Measurements from ENCODE around the gene RASA3. TPM values are rescaled to one million over a fixed set of nuclear protein-coding genes. Genes with fewer than 3 reads are reported as not detected.
A peak's percentile ranks its signal among the peaks of the same experiment; 100 is the strongest.

The RASA3 gene
- total RNA-seq, 3 donors from 2014 or later (not counting 1 experiment from before 2014, with no cell fraction given): 252 to 277 (median 274) TPM

DNA sequence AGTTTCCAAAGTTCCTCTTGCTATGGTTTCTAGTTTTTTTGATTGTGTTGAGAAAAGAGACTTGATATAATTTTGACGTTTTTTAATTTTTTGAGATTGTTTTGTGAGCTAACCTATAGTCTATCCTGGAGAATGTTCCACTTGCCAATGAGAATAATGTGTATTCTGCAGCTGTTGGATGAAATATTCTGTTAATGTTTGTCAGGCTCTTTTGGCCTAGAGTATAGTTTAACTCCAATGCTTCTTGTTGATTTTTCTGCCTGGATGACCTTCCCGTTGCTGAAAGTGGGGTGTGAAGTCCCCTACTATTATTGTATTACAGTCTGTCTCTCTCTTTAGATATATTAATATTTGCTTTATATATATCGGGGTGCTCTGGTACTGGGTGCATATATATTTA is 40.0 kb downstream of the RASA3 start:
- Mint-ChIP-seq H3K9me3 (peaks cover 7 to 14% of the 10 kb centered on the region in 2 donors), H3K4me3 (no peak overlapping the region), H3K27ac (peak overlapping the region; percentile 81 to 87), H3K27me3 (ENCODE audit: low read depth in 2 of 2) (no peaks in the 10 kb centered on the region), H3K36me3 (peaks cover 24% of the 10 kb centered on the region), H3K4me1 (peaks cover 80 to 95% of the 10 kb centered on the region in 2 donors)
- intact Hi-C loops (cut with micrococcal nuclease): no loop called here
- ATAC-seq (no peak), DNase-seq (no peak)
- Histone ChIP-seq H3K36me3 (ENCODE audit: control insufficient read depth, insufficient read depth, low read length) (peaks cover 6% of the 10 kb centered on the region), H3K4me1 (ENCODE audit: control insufficient read depth, insufficient read depth, low read length) (peaks cover 45% of the 10 kb centered on the region), H3K27ac (ENCODE audit: low read length) (no peak overlapping the region), H3K27me3 (ENCODE audit: control insufficient read depth, insufficient read depth, low read length) (no peaks in the 10 kb centered on the region), H3K4me3 (ENCODE audit: low read length) (no peak overlapping the region), H3K9me3 (ENCODE audit: control insufficient read depth, insufficient read depth, low read length) (peaks cover 3% of the 10 kb centered on the region)
- TF ChIP-seq, protein P1, sequence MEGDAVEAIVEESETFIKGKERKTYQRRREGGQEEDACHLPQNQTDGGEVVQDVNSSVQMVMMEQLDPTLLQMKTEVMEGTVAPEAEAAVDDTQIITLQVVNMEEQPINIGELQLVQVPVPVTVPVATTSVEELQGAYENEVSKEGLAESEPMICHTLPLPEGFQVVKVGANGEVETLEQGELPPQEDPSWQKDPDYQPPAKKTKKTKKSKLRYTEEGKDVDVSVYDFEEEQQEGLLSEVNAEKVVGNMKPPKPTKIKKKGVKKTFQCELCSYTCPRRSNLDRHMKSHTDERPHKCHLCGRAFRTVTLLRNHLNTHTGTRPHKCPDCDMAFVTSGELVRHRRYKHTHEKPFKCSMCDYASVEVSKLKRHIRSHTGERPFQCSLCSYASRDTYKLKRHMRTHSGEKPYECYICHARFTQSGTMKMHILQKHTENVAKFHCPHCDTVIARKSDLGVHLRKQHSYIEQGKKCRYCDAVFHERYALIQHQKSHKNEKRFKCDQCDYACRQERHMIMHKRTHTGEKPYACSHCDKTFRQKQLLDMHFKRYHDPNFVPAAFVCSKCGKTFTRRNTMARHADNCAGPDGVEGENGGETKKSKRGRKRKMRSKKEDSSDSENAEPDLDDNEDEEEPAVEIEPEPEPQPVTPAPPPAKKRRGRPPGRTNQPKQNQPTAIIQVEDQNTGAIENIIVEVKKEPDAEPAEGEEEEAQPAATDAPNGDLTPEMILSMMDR (IDR thresholded peaks at IDR 0.05): no peak
- 92% methylated on average over 1 of the region's 3 CpGs for WGBS (ENCODE audit: insufficient coverage)

DNA sequence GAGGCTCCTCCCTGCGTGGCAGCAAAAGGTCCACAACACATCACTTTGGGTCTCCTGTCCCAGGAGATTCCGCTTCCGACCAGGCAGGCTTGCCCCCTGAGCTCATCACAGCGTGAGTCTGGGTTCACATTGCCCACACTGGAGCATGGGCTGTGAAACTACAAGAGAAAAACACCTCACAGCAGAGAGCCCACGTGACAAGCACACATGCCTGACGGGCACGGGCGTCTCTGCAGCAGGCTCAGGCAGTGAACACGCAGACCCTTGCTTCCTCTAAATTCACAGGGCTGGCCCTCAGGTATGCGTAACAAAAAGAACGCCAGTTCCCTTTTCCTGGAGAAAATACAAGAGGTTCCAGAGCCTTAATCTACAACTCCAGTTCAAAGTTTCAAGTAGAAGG is 41.9 kb downstream of the RASA3 start:
- WGBS (ENCODE audit: insufficient coverage): 57% methylated on average over 11 of the region's 11 CpGs
- H3K27ac Mint-ChIP-seq: peak overlapping the region; percentile 81 to 87
- ATAC-seq: peak; percentile 84 to 86 (median 86)
- H3K36me3 Mint-ChIP-seq: peaks cover 24% of the 10 kb centered on the region
- H3K9me3 Mint-ChIP-seq: peaks cover 7 to 14% of the 10 kb centered on the region in 2 donors
- H3K4me1 Mint-ChIP-seq: peaks cover 65 to 79% of the 10 kb centered on the region in 2 donors
- peak overlapping the region; percentile 65 for H3K4me3 Mint-ChIP-seq
- DNase-seq: no peak
- Histone ChIP-seq H3K36me3 (ENCODE audit: control insufficient read depth, insufficient read depth, low read length) (peaks cover 7% of the 10 kb centered on the region), H3K4me3 (ENCODE audit: low read length) (no peak overlapping the region), H3K27ac (ENCODE audit: low read length) (peak overlapping the region; percentile 20), H3K9me3 (ENCODE audit: control insufficient read depth, insufficient read depth, low read length) (peaks cover 3% of the 10 kb centered on the region), H3K27me3 (ENCODE audit: control insufficient read depth, insufficient read depth, low read length) (no peaks in the 10 kb centered on the region), H3K4me1 (ENCODE audit: control insufficient read depth, insufficient read depth, low read length) (peaks cover 26% of the 10 kb centered on the region)
- intact Hi-C loops (cut with micrococcal nuclease): no loop called here
- TF ChIP-seq, protein P1 (IDR thresholded peaks at IDR 0.05): no peak
- H3K27me3 Mint-ChIP-seq (ENCODE audit: low read depth in 2 of 2): no peaks in the 10 kb centered on the region

DNA sequence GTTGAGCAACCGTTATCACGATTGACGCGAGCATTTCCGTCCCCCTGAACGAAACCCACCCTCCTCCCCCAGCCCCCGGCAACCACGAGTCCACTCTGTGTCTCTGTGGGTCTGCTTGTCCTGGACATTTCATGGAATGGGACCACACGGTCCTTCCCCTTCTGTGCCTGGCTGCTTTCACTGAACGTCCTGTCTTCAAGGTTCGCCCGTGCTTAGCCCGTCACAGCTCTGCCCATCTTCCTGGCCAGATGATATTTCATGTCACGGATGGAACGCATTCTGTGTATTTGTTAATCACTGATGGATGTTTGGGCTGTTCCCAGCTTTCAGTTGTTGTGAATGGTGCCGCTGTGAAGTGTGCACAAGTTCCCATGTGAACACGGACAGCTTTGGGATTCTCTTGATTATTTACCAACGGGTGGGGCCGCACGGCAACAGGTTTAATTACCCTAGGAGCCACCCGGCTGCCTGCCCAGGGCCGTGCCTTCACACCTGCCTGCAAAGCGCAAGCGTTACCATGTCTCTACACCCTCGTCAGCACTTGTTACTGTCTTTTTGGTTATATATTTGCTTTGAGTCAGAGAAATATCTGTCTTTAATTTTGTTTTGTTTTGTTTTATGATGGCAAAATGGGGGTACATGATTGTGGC is 42.5 kb downstream of the RASA3 start:
- intact Hi-C loops (cut with micrococcal nuclease): no loop called here
- TF ChIP-seq, protein P1 (IDR thresholded peaks at IDR 0.05): no peak
- ATAC-seq (no peak), DNase-seq (no peak)
- H3K27ac ChIP-seq (ENCODE audit: low read length): no peak overlapping the region
- peaks cover 24% of the 10 kb centered on the region for H3K36me3 Mint-ChIP-seq
- H3K4me1 ChIP-seq (ENCODE audit: control insufficient read depth, insufficient read depth, low read length): peaks cover 22% of the 10 kb centered on the region
- peaks cover 7% of the 10 kb centered on the region for H3K36me3 ChIP-seq (ENCODE audit: control insufficient read depth, insufficient read depth, low read length)
- H3K27me3 ChIP-seq (ENCODE audit: control insufficient read depth, insufficient read depth, low read length): no peaks in the 10 kb centered on the region
- peaks cover 59 to 73% of the 10 kb centered on the region in 2 donors for H3K4me1 Mint-ChIP-seq
- no peaks in the 10 kb centered on the region for H3K27me3 Mint-ChIP-seq (ENCODE audit: low read depth in 2 of 2)
- H3K9me3 Mint-ChIP-seq: peaks cover 7 to 14% of the 10 kb centered on the region in 2 donors
- WGBS (ENCODE audit: insufficient coverage): 95% methylated on average over 25 of the region's 25 CpGs
- H3K4me3 ChIP-seq (ENCODE audit: low read length): no peak overlapping the region
- peak overlapping the region; percentile 65 for H3K4me3 Mint-ChIP-seq
- peaks cover 3% of the 10 kb centered on the region for H3K9me3 ChIP-seq (ENCODE audit: control insufficient read depth, insufficient read depth, low read length)
- H3K27ac Mint-ChIP-seq: peak overlapping the region; percentile 81 to 87

DNA sequence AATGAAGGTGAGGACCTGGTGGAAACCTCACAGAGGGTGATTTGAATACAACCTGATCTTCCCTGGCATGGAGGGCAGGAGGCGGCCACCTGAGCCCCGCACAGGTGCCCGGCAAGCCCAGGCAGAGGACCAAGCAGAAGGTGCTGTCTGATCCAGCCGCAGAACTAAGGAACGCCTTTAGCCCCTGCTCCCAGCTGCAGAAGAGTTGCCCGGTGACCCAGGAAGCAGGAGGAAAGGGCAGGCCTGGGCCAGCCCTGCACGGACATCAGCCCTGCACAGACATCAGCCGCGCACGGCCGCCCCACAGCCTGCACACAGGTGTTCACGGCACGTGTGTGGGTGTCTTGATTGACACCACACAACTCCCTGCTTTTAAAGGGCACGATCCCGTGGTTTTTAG is 43.1 kb downstream of the RASA3 start:
- Mint-ChIP-seq H3K4me1 (peaks cover 54 to 68% of the 10 kb centered on the region in 2 donors), H3K9me3 (peaks cover 7 to 14% of the 10 kb centered on the region in 2 donors), H3K36me3 (peaks cover 24% of the 10 kb centered on the region), H3K4me3 (no peak overlapping the region), H3K27ac (peak overlapping the region; percentile 71 to 76), H3K27me3 (ENCODE audit: low read depth in 2 of 2) (no peaks in the 10 kb centered on the region)
- TF ChIP-seq, protein P1 (IDR thresholded peaks at IDR 0.05): no peak
- WGBS (ENCODE audit: insufficient coverage): 96% methylated on average over 15 of the region's 15 CpGs
- H3K4me3 ChIP-seq (ENCODE audit: low read length): no peak overlapping the region
- ATAC-seq (no peak), DNase-seq (no peak)
- no peak overlapping the region for H3K27ac ChIP-seq (ENCODE audit: low read length)
- H3K4me1 ChIP-seq (ENCODE audit: control insufficient read depth, insufficient read depth, low read length): peaks cover 19% of the 10 kb centered on the region
- no peaks in the 10 kb centered on the region for H3K27me3 ChIP-seq (ENCODE audit: control insufficient read depth, insufficient read depth, low read length)
- intact Hi-C loops (cut with micrococcal nuclease): no loop called here
- peaks cover 7% of the 10 kb centered on the region for H3K36me3 ChIP-seq (ENCODE audit: control insufficient read depth, insufficient read depth, low read length)
- H3K9me3 ChIP-seq (ENCODE audit: control insufficient read depth, insufficient read depth, low read length): peaks cover 3% of the 10 kb centered on the region

Data from natural killer cell (primary cell).